GM06990 (cell line): ENCODE measurements around the gene NLRP1.

ENCODE experiments used
- DNase-seq: peaks from one replicate; pipeline ENCODE4 v3.0.0-alpha.2; 2011; ENCODE audit not compliant: insufficient read length; ENCODE audit errors: extremely low read depth
- H3K27me3 ChIP-seq: replicated peaks from 2 replicates; pipeline ENCODE4 v1.6.0; 2011; ENCODE audit warnings: low read length; ENCODE audit not compliant: control insufficient read depth, insufficient read depth
- H3K36me3 ChIP-seq: 2 replicates; pipeline ENCODE4 v1.5.1; 2011; ENCODE audit warnings: low read length; ENCODE audit not compliant: control insufficient read depth, insufficient read depth
- H3K4me3 ChIP-seq: replicated peaks from 2 replicates; pipeline ENCODE4 v1.5.1; 2011; ENCODE audit warnings: low read depth, mild to moderate bottlenecking, control low read depth, low read length
- CTCF ChIP-seq: IDR thresholded peaks from 2 replicates; pipeline ENCODE4 v1.5.1; 2011; ENCODE audit warnings: low read length, control low read depth, mild to moderate bottlenecking, inconsistent platforms; ENCODE audit not compliant: insufficient read depth, poor library complexity, severe bottlenecking

NLRP1 gene

GRCh38 chr17:5536866-5537650 is 47.3 kb downstream of the NLRP1 start:
- no peak for TF ChIP-seq CTCF
- Histone ChIP-seq H3K4me3 (no peak overlapping the region), H3K27me3 (no peaks in the 10 kb centered on the region), H3K36me3 (peaks cover 23% of the 10 kb centered on the region)
- DNase-seq, result no peak

DNA sequence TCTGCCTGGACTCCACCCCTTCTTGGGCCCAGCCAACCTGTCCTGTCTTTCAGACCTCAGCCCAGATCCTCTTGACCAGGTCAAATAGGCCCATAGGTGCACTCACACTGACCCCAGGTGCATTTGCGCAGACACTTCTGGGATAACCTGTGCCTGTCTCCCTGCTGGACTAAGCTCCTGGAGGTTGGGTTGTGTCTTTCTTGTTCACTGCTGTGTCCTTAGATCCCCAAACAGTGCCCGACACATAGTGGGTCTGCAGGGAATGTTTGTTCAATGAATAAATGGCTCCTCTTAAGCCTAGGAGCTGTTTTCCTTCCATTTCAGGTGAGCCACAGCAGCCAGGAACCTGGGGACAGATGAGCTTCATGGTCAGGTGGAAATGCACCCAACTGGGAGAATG is 48.9 kb downstream of the NLRP1 start:
- H3K36me3 ChIP-seq, result peaks cover 16% of the 10 kb centered on the region
- no peak overlapping the region for H3K4me3 ChIP-seq
- DNase-seq, result no peak
- no peak for TF ChIP-seq CTCF
- no peaks in the 10 kb centered on the region for H3K27me3 ChIP-seq

- no peak for DNase-seq
- no peak overlapping the region for H3K4me3 ChIP-seq
- H3K36me3 ChIP-seq, result peaks cover 13% of the 10 kb centered on the region
- TF ChIP-seq CTCF, result no peak
- no peaks in the 10 kb centered on the region for H3K27me3 ChIP-seq
These were observed 50.6 kb downstream of the NLRP1 start for GRCh38 chr17:5533486-5534315.

GRCh38 chr17:5532581-5532980 is 51.7 kb downstream of the NLRP1 start:
- Histone ChIP-seq H3K36me3 (peaks cover 13% of the 10 kb centered on the region), H3K4me3 (no peak overlapping the region), H3K27me3 (no peaks in the 10 kb centered on the region)
- no peak for DNase-seq
- no peak for TF ChIP-seq CTCF

DNA sequence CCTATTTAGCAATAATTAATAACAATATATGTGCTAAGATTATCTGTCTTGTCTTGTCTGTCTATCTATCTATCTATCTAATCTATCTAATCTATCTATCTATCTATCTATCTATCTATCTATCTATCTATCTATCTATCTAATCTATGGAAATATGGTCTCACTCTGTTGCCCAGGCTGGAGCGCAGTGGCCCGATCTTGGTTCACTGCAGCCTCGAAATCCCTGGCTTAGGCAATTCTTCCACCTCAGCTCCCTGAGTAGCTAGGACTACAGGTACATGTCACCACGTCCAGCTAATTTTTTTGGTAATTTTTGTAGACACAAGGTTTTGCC is 53.3 kb downstream of the NLRP1 start:
- Histone ChIP-seq H3K4me3 (no peak overlapping the region), H3K36me3 (peaks cover 18% of the 10 kb centered on the region), H3K27me3 (no peaks in the 10 kb centered on the region)
- DNase-seq, result no peak
- TF ChIP-seq CTCF, result no peak
